HFFc6 (cell line): ENCODE measurements around the gene AKAP12. TPM values are rescaled to one million over a fixed set of nuclear protein-coding genes. Genes with fewer than 3 reads are reported as not detected.

ENCODE experiments used
- DNase-seq: peaks from one replicate; pipeline ENCODE4 v3.0.0-alpha.2; 2018
- H3K27ac Mint-ChIP-seq: 2 replicates; pipeline ENCODE4 v1.8.0; 2020; ENCODE audit warnings: mild to moderate bottlenecking, mixed read lengths
- H3K27me3 Mint-ChIP-seq: 2 replicates; pipeline ENCODE4 v1.8.0; 2021; ENCODE audit warnings: mild to moderate bottlenecking, moderate library complexity, mixed read lengths; ENCODE audit not compliant: insufficient read depth
- H3K36me3 Mint-ChIP-seq: 2 replicates; pipeline ENCODE4 v1.8.0; 2021; ENCODE audit warnings: low read depth, mixed read lengths
- H3K4me1 Mint-ChIP-seq: 2 replicates; pipeline ENCODE4 v1.8.0; 2020; ENCODE audit warnings: low read depth, mixed read lengths
- H3K4me3 Mint-ChIP-seq: 2 replicates; pipeline ENCODE4 v1.8.0; 2020; ENCODE audit warnings: mild to moderate bottlenecking, moderate library complexity, mixed read lengths
- H3K9me3 Mint-ChIP-seq: 2 replicates; pipeline ENCODE4 v1.8.0; 2020; ENCODE audit warnings: mild to moderate bottlenecking, mixed read lengths
- total RNA-seq, 6 experiments: library from RNA; stranded (reverse); fragmentation: NEBNext Ultra II Directional; extraction: Animal tissue kit (Norgen Biotek cat#: 25700); gene quantifications; 2 replicates in 1 of 6; 3 replicates in 5 of 6; pipeline ENCODE4 v1.2.3, GENCODE V29; 2021
- TF ChIP-seq, protein P1 (sequence below): fragments of 200-600 bp; sonication (generic); IDR thresholded peaks from 2 replicates; pipeline ENCODE4 v1.5.0; 2021; ENCODE audit warnings: antibody characterized with exemption, mild to moderate bottlenecking

Gene AKAP12
- total RNA-seq, 6 experiments from 2014 or later = 3.7 to 8.6 (median 7.0) TPM

DNA sequence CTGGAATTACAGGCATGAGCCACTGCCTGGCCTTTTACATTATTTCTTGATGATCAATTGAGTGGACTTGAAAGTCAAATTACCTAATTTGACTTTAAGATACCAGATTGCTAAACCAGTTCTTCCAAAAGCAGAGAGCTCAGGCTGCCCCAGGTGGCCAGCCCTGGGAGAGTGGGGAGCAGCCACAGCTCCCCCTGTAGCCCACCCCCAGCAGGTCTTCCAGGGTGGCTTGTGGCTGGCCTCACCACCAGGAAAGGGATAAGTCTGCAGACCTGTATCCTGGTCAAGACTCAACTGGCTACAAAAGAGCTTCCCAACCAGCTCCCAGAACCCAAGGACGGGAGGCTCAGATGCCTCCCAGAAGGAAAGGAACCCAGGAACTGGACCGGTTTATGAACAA is 23.8 kb upstream of the AKAP12 start:
- no peak overlapping the region for H3K27ac Mint-ChIP-seq
- TF ChIP-seq, protein P1, sequence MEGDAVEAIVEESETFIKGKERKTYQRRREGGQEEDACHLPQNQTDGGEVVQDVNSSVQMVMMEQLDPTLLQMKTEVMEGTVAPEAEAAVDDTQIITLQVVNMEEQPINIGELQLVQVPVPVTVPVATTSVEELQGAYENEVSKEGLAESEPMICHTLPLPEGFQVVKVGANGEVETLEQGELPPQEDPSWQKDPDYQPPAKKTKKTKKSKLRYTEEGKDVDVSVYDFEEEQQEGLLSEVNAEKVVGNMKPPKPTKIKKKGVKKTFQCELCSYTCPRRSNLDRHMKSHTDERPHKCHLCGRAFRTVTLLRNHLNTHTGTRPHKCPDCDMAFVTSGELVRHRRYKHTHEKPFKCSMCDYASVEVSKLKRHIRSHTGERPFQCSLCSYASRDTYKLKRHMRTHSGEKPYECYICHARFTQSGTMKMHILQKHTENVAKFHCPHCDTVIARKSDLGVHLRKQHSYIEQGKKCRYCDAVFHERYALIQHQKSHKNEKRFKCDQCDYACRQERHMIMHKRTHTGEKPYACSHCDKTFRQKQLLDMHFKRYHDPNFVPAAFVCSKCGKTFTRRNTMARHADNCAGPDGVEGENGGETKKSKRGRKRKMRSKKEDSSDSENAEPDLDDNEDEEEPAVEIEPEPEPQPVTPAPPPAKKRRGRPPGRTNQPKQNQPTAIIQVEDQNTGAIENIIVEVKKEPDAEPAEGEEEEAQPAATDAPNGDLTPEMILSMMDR = no peak
- DNase-seq = no peak
- no peaks in the 10 kb centered on the region for H3K4me1 Mint-ChIP-seq
- H3K4me3 Mint-ChIP-seq = no peak overlapping the region
- peaks cover 14% of the 10 kb centered on the region; the same call in 1 of the 2 replicates for H3K9me3 Mint-ChIP-seq
- no peaks in the 10 kb centered on the region for H3K36me3 Mint-ChIP-seq
- peaks cover 16% of the 10 kb centered on the region for H3K27me3 Mint-ChIP-seq

DNA sequence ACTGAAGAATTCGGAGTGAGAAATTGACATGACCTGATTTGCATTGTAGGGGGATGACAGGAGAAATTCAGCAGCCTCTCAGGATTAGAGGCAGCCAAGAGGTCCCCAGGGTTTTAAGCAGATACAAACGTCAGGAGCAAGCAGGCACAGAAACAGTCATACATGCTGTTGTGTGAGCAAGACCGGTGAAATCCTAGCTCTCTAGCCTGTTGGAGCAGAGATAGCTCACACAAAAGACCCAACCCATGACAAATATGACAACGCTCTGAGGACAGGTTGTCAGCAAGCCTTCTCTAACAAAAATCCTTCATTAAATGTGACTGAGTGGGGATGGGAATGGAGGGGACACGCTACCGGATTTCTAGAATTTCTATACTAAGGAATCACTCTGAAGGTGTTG is 23.0 kb upstream of the AKAP12 start:
- no peak overlapping the region for H3K4me3 Mint-ChIP-seq
- H3K27me3 Mint-ChIP-seq = peaks cover 16% of the 10 kb centered on the region
- no peaks in the 10 kb centered on the region for H3K36me3 Mint-ChIP-seq
- H3K9me3 Mint-ChIP-seq = peaks cover 8% of the 10 kb centered on the region; the same call in 1 of the 2 replicates
- TF ChIP-seq, protein P1 = no peak
- H3K4me1 Mint-ChIP-seq = no peaks in the 10 kb centered on the region
- no peak overlapping the region for H3K27ac Mint-ChIP-seq
- DNase-seq = no peak

DNA sequence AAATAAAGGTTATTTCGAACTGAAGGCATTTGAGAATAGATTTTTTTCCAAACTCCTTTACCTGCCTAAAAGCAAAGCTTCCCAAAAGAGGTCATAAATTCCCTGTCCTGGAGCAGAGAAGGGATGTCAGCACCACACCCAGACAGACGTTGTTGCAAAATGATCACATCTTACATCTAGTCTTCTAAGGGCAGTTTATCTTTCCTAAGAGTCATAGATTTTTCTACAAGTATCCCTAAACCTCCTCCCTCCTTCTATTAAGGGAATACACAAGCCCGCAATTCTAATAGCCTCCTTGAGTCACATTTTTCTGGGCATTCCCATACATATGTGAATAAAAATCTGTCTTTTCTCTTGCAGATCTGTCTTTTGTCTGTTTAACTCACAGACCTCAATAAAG is 20.6 kb upstream of the AKAP12 start:
- H3K4me3 Mint-ChIP-seq = no peak overlapping the region
- H3K9me3 Mint-ChIP-seq = no peaks in the 10 kb centered on the region
- H3K27me3 Mint-ChIP-seq = peaks cover 16% of the 10 kb centered on the region
- TF ChIP-seq, protein P1 = no peak
- no peak overlapping the region for H3K27ac Mint-ChIP-seq
- H3K4me1 Mint-ChIP-seq = no peaks in the 10 kb centered on the region
- no peak for DNase-seq
- no peaks in the 10 kb centered on the region for H3K36me3 Mint-ChIP-seq

DNA sequence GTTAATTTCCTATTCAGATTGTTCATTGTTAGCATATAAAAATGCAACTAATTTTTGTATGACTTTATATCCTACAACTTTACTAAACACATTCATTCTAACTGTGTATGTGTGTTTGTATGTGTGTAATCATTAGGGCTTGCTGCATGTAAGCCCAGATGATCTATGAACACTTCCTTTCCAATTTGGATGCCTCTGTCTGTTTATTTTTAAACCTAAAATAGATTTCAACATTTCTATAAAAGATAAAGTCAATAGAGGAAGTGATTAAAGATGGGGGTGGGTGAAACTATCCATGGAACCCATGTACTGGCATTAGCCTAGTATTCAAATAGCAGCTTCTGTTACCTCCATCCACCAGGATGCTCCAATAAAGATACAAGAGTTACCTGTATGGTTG is 15.7 kb upstream of the AKAP12 start:
- H3K36me3 Mint-ChIP-seq = no peaks in the 10 kb centered on the region
- peaks cover 3% of the 10 kb centered on the region; the same call in 1 of the 2 replicates for H3K27me3 Mint-ChIP-seq
- TF ChIP-seq, protein P1 = no peak
- H3K4me3 Mint-ChIP-seq = no peak overlapping the region
- H3K27ac Mint-ChIP-seq = no peak overlapping the region
- no peaks in the 10 kb centered on the region for H3K4me1 Mint-ChIP-seq
- no peak for DNase-seq
- H3K9me3 Mint-ChIP-seq = no peaks in the 10 kb centered on the region

DNA sequence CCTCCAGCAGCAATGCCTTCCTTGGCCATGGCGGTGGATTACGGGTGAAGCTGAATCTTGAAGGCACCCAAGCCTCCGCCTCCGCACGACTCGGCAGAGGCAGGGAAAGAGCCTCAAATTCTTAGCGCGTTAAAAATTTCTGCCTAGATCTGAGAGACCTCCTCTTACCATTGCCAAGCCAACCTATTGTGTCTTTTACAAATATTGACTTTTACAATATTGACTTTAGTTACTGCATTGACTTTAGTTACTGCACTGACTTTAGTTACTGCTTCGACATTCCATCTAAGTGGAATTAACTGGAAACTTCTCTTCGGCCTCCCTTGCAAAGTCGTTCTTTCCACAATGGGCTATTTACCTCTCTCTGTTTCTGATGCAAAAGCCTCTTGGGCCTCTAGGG is 13.8 kb upstream of the AKAP12 start:
- Mint-ChIP-seq H3K9me3 (no peaks in the 10 kb centered on the region), H3K4me3 (no peak overlapping the region), H3K4me1 (no peaks in the 10 kb centered on the region), H3K36me3 (no peaks in the 10 kb centered on the region), H3K27ac (no peak overlapping the region), H3K27me3 (peaks cover 7% of the 10 kb centered on the region)
- DNase-seq = no peak
- TF ChIP-seq, protein P1 = no peak
